ENCODE measurements around the gene OGFOD3. TPM values are rescaled to one million over a fixed set of nuclear protein-coding genes. Genes with fewer than 3 reads are reported as not detected.
"Not testable (repeated sequence)": the region's sequence is repeated elsewhere in the genome, so short reads cannot be mapped to it uniquely, and the experiment has no call there.

Gene OGFOD3
- total RNA-seq, 4 donors from 2014 or later: 25.8 to 72.1 (median 27.7) TPM

GRCh38 chr17:82350182-82351030 lies 68.0 kb downstream of the OGFOD3 start:
- no peaks in the 10 kb centered on the region for H3K4me1 ChIP-seq
- no peak for DNase-seq
- no peak overlapping the region for H3K4me3 ChIP-seq
- TF ChIP-seq CTCF (IDR thresholded peaks at IDR 0.05 in 4 of 5, conservative IDR thresholded peaks at IDR 0.05 in 1 of 5): no peak
- H3K36me3 ChIP-seq: no peaks in the 10 kb centered on the region
- no peak overlapping the region for H3K27ac ChIP-seq
- intact Hi-C loops (cut with DNase I; ENCODE audit: low total_unique reads): loop anchor here (2.0 kb wide), 1 partner anchor 202 kb away; no protein-coding TSS in a partner anchor
- no peak for ATAC-seq
- no peaks in the 10 kb centered on the region for H3K9me3 ChIP-seq
- in situ Hi-C loops (cut with MboI; ENCODE audit: low sequenced_read_pairs in 4 of 4): loop anchor here (5.0 to 25.0 kb wide), 5 partner anchors 62 to 412 kb away; partner anchors contain the start of genes HEXD (in 1 of the 4), OGFOD3 (in 1 of the 4) and TBCD (in 1 of the 4)
- H3K27me3 ChIP-seq: peaks cover 0 to 8% (median 3%) of the 10 kb centered on the region in 3 donors

- no peaks in the 10 kb centered on the region for H3K36me3 ChIP-seq
- H3K27me3 ChIP-seq: no peaks in the 10 kb centered on the region
- DNase-seq (no peak), ATAC-seq (no peak)
- no peak overlapping the region for H3K4me3 ChIP-seq
- no peak overlapping the region for H3K27ac ChIP-seq
- TF ChIP-seq POLR2A (IDR thresholded peaks at IDR 0.05): no peak
- TF ChIP-seq CTCF (IDR thresholded peaks at IDR 0.05 in 4 of 5, conservative IDR thresholded peaks at IDR 0.05 in 1 of 5): no peak
- in situ Hi-C loops (cut with MboI; ENCODE audit: low sequenced_read_pairs in 4 of 4): no loop called here
- no peaks in the 10 kb centered on the region for H3K4me1 ChIP-seq
- intact Hi-C loops (cut with DNase I; ENCODE audit: low total_unique reads): no loop called here
- no peaks in the 10 kb centered on the region for H3K9me3 ChIP-seq
Observed at GRCh38 chr17:82349287-82349701, 69.1 kb downstream of the OGFOD3 start.

- Histone ChIP-seq H3K27me3 (no peaks in the 10 kb centered on the region), H3K4me1 (no peaks in the 10 kb centered on the region), H3K9me3 (no peaks in the 10 kb centered on the region), H3K36me3 (no peaks in the 10 kb centered on the region), H3K4me3 (no peak overlapping the region), H3K27ac (no peak overlapping the region)
- intact Hi-C loops (cut with DNase I; ENCODE audit: low total_unique reads): no loop called here
- DNase-seq (no peak), ATAC-seq (no peak)
- in situ Hi-C loops (cut with MboI; ENCODE audit: low sequenced_read_pairs in 4 of 4): no loop called here
- TF ChIP-seq POLR2A (IDR thresholded peaks at IDR 0.05) (no peak), CTCF (IDR thresholded peaks at IDR 0.05 in 4 of 5, conservative IDR thresholded peaks at IDR 0.05 in 1 of 5) (no peak)
Observed at GRCh38 chr17:82348866-82349265, 69.5 kb downstream of the OGFOD3 start.

GRCh38 chr17:82348434-82348833 lies 70.0 kb downstream of the OGFOD3 start:
- in situ Hi-C loops (cut with MboI; ENCODE audit: low sequenced_read_pairs in 4 of 4) (no loop called here), intact Hi-C loops (cut with DNase I; ENCODE audit: low total_unique reads) (no loop called here)
- H3K4me1 ChIP-seq: no peaks in the 10 kb centered on the region
- no peaks in the 10 kb centered on the region for H3K9me3 ChIP-seq
- no peaks in the 10 kb centered on the region for H3K27me3 ChIP-seq
- DNase-seq (no peak), ATAC-seq (no peak)
- no peak overlapping the region for H3K4me3 ChIP-seq
- H3K36me3 ChIP-seq: no peaks in the 10 kb centered on the region
- H3K27ac ChIP-seq: no peak overlapping the region
- no peak for TF ChIP-seq POLR2A (IDR thresholded peaks at IDR 0.05)
- no peak for TF ChIP-seq CTCF (IDR thresholded peaks at IDR 0.05 in 4 of 5, conservative IDR thresholded peaks at IDR 0.05 in 1 of 5)

GRCh38 chr17:82347994-82348393 lies 70.4 kb downstream of the OGFOD3 start:
- H3K4me3 ChIP-seq; H3K36me3 ChIP-seq; H3K27ac ChIP-seq; in situ Hi-C loops (cut with MboI; ENCODE audit: low sequenced_read_pairs in 4 of 4); intact Hi-C loops (cut with DNase I; ENCODE audit: low total_unique reads); H3K27me3 ChIP-seq; H3K9me3 ChIP-seq; DNase-seq; ATAC-seq; H3K4me1 ChIP-seq: not testable (repeated sequence)

Data from gastrocnemius medialis (tissue), 4 donors.